ENCODE data around the gene IFI16.
A peak's percentile ranks its signal among the peaks of the same experiment; 100 is the strongest.

DNA sequence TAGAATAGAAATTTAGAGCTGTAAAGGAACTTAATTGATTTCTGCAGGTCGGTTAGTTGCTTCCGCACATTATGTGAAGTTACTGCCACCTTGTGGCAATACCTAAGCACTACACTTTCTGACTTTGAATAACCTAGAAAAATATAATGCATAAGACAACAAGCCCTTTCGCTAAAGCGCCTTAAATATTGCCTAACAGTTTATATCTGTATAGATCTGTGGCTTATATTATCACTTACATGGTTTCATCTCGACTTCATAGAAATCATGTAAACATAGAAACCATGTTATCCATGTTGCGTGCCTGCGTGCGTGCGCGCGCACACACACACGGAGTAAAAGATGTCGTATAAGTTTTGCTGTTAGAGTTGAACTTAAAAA is 10.9 kb upstream of the IFI16 start:
- TF ChIP-seq, protein P1, sequence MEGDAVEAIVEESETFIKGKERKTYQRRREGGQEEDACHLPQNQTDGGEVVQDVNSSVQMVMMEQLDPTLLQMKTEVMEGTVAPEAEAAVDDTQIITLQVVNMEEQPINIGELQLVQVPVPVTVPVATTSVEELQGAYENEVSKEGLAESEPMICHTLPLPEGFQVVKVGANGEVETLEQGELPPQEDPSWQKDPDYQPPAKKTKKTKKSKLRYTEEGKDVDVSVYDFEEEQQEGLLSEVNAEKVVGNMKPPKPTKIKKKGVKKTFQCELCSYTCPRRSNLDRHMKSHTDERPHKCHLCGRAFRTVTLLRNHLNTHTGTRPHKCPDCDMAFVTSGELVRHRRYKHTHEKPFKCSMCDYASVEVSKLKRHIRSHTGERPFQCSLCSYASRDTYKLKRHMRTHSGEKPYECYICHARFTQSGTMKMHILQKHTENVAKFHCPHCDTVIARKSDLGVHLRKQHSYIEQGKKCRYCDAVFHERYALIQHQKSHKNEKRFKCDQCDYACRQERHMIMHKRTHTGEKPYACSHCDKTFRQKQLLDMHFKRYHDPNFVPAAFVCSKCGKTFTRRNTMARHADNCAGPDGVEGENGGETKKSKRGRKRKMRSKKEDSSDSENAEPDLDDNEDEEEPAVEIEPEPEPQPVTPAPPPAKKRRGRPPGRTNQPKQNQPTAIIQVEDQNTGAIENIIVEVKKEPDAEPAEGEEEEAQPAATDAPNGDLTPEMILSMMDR (IDR thresholded peaks at IDR 0.05) = peak; percentile 82
- no peak for TF ChIP-seq CEBPB (IDR thresholded peaks at IDR 0.05)
- TF ChIP-seq HOXA7 (CRISPR knock-in tag; IDR thresholded peaks at IDR 0.05) = no peak
- no peak for TF ChIP-seq NR3C1 (IDR thresholded peaks at IDR 0.05)
- no peak for TF ChIP-seq EP300 (IDR thresholded peaks at IDR 0.05)
